Neural crest cell (in vitro differentiated cells): ENCODE results near the gene RNF11. TPM values are rescaled to one million over a fixed set of nuclear protein-coding genes. Genes with fewer than 3 reads are reported as not detected.
"Not testable (repeated sequence)": the region's sequence is repeated elsewhere in the genome, so short reads cannot be mapped to it uniquely, and the experiment has no call there.

Experiments used
- DNase-seq: peaks from one replicate; pipeline ENCODE4 v3.0.0; 2021; ENCODE audit warnings: low read depth, mixed read lengths, low spot score
- H3K27ac Mint-ChIP-seq: one replicate; pipeline ENCODE4 v1.8.0; 2021; ENCODE audit warnings: mild to moderate bottlenecking, mixed read lengths; ENCODE audit not compliant: unreplicated experiment
- H3K27me3 Mint-ChIP-seq: 2 replicates; pipeline ENCODE4 v1.8.0; 2021; ENCODE audit warnings: low read depth, mild to moderate bottlenecking, mixed read lengths
- H3K36me3 Mint-ChIP-seq: 2 replicates; pipeline ENCODE4 v1.8.0; 2021; ENCODE audit warnings: low read depth, mild to moderate bottlenecking, mixed read lengths
- H3K4me1 Mint-ChIP-seq: 2 replicates; pipeline ENCODE4 v1.8.0; 2021; ENCODE audit warnings: mixed read lengths
- H3K4me3 Mint-ChIP-seq: one replicate; pipeline ENCODE4 v1.8.0; 2021; ENCODE audit warnings: mild to moderate bottlenecking, mixed read lengths
- H3K9me3 Mint-ChIP-seq: 2 replicates; pipeline ENCODE4 v1.8.0; 2021; ENCODE audit warnings: mixed read lengths
- total RNA-seq: library from RNA; stranded (reverse); gene quantifications from 2 replicates; pipeline ENCODE4 v1.2.1, GENCODE V29; 2021
- TF ChIP-seq, protein P1 (sequence below): fragments of 200-600 bp; sonication (generic); conservative IDR thresholded peaks from 2 replicates; pipeline ENCODE4 v1.5.0; 2021; ENCODE audit warnings: antibody characterized with exemption, mild to moderate bottlenecking

Gene RNF11
- total RNA-seq, 1 donor from 2014 or later: 45.2 TPM

- TF ChIP-seq, protein P1, sequence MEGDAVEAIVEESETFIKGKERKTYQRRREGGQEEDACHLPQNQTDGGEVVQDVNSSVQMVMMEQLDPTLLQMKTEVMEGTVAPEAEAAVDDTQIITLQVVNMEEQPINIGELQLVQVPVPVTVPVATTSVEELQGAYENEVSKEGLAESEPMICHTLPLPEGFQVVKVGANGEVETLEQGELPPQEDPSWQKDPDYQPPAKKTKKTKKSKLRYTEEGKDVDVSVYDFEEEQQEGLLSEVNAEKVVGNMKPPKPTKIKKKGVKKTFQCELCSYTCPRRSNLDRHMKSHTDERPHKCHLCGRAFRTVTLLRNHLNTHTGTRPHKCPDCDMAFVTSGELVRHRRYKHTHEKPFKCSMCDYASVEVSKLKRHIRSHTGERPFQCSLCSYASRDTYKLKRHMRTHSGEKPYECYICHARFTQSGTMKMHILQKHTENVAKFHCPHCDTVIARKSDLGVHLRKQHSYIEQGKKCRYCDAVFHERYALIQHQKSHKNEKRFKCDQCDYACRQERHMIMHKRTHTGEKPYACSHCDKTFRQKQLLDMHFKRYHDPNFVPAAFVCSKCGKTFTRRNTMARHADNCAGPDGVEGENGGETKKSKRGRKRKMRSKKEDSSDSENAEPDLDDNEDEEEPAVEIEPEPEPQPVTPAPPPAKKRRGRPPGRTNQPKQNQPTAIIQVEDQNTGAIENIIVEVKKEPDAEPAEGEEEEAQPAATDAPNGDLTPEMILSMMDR: no peak
Measured at GRCh38 chr1:51222136-51222787, 13.8 kb upstream of the RNF11 start.

GRCh38 chr1:51222809-51223208, 13.3 kb upstream of the RNF11 start:
- H3K27ac Mint-ChIP-seq: no peak overlapping the region

More at GRCh38 chr1:51222136-51222787, 13.8 kb upstream of the RNF11 start:
- Mint-ChIP-seq H3K4me1 (peaks cover 5% of the 10 kb centered on the region), H3K27ac (no peak overlapping the region), H3K27me3 (no peaks in the 10 kb centered on the region), H3K9me3 (peaks cover 7% of the 10 kb centered on the region), H3K4me3 (no peak overlapping the region), H3K36me3 (no peaks in the 10 kb centered on the region)
- DNase-seq: no peak

DNA sequence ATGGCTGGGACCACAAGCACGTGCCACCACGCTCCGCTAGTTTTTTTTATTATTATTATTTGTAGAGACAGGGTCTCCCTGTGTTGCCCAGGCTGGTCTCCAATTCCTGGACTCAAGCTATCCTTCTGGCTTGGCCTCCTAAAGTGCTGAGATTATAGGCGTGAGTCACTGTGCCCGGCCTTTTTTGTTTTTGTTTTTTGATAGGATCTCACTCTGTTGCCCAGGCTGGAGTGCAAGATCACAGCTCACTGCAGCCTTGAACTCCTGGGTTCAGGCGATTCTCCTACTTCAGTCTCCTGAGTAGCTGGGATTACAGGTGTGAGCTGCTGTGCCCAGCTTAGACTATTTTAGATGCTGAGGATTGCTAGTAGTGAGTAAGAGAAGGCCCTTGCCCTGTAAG, 11.8 kb upstream of the RNF11 start:
- peaks cover 7% of the 10 kb centered on the region for H3K9me3 Mint-ChIP-seq
- TF ChIP-seq, protein P1: no peak
- H3K36me3 Mint-ChIP-seq: no peaks in the 10 kb centered on the region
- H3K27me3 Mint-ChIP-seq: no peaks in the 10 kb centered on the region
- DNase-seq: no peak
- no peak overlapping the region for H3K27ac Mint-ChIP-seq
- peaks cover 5% of the 10 kb centered on the region for H3K4me1 Mint-ChIP-seq
- H3K4me3 Mint-ChIP-seq: no peak overlapping the region

More at GRCh38 chr1:51222809-51223208, 13.3 kb upstream of the RNF11 start:
- Mint-ChIP-seq H3K4me1 (peaks cover 5% of the 10 kb centered on the region), H3K9me3 (peaks cover 7% of the 10 kb centered on the region), H3K4me3 (no peak overlapping the region), H3K36me3 (no peaks in the 10 kb centered on the region), H3K27me3 (no peaks in the 10 kb centered on the region)
- TF ChIP-seq, protein P1: no peak
- no peak for DNase-seq

- not testable (repeated sequence) for H3K27me3 Mint-ChIP-seq, H3K4me3 Mint-ChIP-seq, H3K9me3 Mint-ChIP-seq, H3K27ac Mint-ChIP-seq, H3K4me1 Mint-ChIP-seq, H3K36me3 Mint-ChIP-seq, DNase-seq
Measured at GRCh38 chr1:51227231-51227960, 8.7 kb upstream of the RNF11 start.

GRCh38 chr1:51228471-51228870, 7.6 kb upstream of the RNF11 start:
- not testable (repeated sequence) for H3K4me3 Mint-ChIP-seq, DNase-seq, H3K36me3 Mint-ChIP-seq, H3K4me1 Mint-ChIP-seq, H3K27me3 Mint-ChIP-seq, H3K27ac Mint-ChIP-seq, H3K9me3 Mint-ChIP-seq

- Mint-ChIP-seq H3K4me1 (peaks cover 8% of the 10 kb centered on the region), H3K27me3 (no peaks in the 10 kb centered on the region), H3K9me3 (no peaks in the 10 kb centered on the region), H3K36me3 (no peaks in the 10 kb centered on the region), H3K27ac (no peak overlapping the region), H3K4me3 (no peak overlapping the region)
- TF ChIP-seq, protein P1: no peak
- DNase-seq: no peak
Measured at GRCh38 chr1:51230501-51231078, 5.5 kb upstream of the RNF11 start.
